ENCODE data around the gene DGKB. TPM values are rescaled to one million over a fixed set of nuclear protein-coding genes. Genes with fewer than 3 reads are reported as not detected.

DGKB gene
- total RNA-seq, 4 donors from 2014 or later, result 4.4 to 33.1 (median 9.3) TPM

DNA sequence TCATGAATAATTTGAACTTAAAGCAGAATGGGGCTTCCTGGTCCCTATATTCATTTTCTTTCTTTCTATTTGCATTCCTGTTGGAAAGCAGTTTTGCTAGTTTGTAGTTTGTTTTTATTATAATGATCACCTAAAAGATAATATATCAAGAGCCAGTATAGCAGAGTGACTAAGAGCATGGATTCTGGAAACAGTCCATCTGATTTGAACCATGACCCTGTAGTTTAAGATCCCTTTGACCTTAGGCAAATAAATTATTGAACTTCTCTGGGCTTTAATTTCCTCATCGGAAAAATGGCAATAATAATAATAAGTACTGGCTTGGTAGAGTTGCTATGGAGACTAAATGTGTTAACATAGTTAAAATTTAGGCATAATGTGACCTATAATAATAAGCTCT lies 76.1 kb downstream of the DGKB start:
- no peak for DNase-seq
- TF ChIP-seq POLR2A (IDR thresholded peaks at IDR 0.05), result no peak
- Histone ChIP-seq H3K4me3 (no peak overlapping the region), H3K4me1 (no peaks in the 10 kb centered on the region), H3K27me3 (no peaks in the 10 kb centered on the region), H3K36me3 (no peaks in the 10 kb centered on the region), H3K9me3 (no peaks in the 10 kb centered on the region), H3K27ac (no peak overlapping the region)
- intact Hi-C loops (cut with DNase I; ENCODE audit: low total_unique reads), result no loop called here

DNA sequence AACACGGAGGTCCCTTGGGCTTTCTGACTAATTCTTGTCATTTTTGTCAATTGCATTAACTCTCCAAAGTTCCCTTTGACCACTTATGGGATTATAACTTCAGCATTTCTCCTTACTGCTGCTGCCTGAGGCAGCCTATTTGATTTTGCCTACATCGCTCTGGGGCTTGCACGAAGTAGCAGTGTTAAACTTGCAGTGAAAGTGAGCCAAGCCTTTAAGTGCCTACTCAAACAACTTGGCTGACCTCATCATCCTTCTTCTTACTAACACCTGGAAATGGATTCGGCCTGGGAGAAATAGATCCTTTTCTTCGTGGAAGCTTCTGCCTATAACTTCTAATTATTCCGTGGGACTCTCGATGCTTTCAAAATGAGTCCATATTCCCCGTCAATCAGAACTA lies 76.6 kb downstream of the DGKB start:
- no peak for DNase-seq
- Histone ChIP-seq H3K4me3 (no peak overlapping the region), H3K27ac (no peak overlapping the region), H3K4me1 (no peaks in the 10 kb centered on the region), H3K36me3 (no peaks in the 10 kb centered on the region), H3K9me3 (no peaks in the 10 kb centered on the region), H3K27me3 (no peaks in the 10 kb centered on the region)
- TF ChIP-seq, protein P1, sequence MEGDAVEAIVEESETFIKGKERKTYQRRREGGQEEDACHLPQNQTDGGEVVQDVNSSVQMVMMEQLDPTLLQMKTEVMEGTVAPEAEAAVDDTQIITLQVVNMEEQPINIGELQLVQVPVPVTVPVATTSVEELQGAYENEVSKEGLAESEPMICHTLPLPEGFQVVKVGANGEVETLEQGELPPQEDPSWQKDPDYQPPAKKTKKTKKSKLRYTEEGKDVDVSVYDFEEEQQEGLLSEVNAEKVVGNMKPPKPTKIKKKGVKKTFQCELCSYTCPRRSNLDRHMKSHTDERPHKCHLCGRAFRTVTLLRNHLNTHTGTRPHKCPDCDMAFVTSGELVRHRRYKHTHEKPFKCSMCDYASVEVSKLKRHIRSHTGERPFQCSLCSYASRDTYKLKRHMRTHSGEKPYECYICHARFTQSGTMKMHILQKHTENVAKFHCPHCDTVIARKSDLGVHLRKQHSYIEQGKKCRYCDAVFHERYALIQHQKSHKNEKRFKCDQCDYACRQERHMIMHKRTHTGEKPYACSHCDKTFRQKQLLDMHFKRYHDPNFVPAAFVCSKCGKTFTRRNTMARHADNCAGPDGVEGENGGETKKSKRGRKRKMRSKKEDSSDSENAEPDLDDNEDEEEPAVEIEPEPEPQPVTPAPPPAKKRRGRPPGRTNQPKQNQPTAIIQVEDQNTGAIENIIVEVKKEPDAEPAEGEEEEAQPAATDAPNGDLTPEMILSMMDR (IDR thresholded peaks at IDR 0.05), result no peak
- no peak for TF ChIP-seq POLR2A (IDR thresholded peaks at IDR 0.05)
- intact Hi-C loops (cut with DNase I; ENCODE audit: low total_unique reads), result no loop called here

DNA sequence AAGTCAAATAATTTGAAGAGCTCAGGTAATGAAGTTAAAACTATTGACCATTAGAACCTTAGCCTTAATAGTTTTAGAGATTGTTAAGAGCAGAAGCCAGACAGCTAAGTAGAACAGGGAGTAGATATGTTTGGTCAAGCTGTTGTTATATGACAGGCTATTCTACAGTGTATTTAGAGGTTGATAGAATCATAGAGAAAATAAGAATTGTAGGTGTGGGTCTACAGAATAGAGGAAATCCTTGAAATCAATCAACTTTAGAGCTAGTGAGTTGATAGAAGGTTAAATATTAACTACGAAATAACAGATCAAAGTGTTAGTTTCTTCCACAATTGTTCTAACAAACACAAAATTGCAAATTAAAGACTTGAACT lies 80.1 kb downstream of the DGKB start:
- no peaks in the 10 kb centered on the region for H3K4me1 ChIP-seq
- no peak for DNase-seq
- H3K9me3 ChIP-seq, result no peaks in the 10 kb centered on the region
- TF ChIP-seq, protein P1 (IDR thresholded peaks at IDR 0.05), result no peak
- no peak for TF ChIP-seq POLR2A (IDR thresholded peaks at IDR 0.05)
- no peak overlapping the region for H3K27ac ChIP-seq
- intact Hi-C loops (cut with DNase I; ENCODE audit: low total_unique reads), result no loop called here
- no peaks in the 10 kb centered on the region for H3K27me3 ChIP-seq
- H3K4me3 ChIP-seq, result no peak overlapping the region
- H3K36me3 ChIP-seq, result no peaks in the 10 kb centered on the region

DNA sequence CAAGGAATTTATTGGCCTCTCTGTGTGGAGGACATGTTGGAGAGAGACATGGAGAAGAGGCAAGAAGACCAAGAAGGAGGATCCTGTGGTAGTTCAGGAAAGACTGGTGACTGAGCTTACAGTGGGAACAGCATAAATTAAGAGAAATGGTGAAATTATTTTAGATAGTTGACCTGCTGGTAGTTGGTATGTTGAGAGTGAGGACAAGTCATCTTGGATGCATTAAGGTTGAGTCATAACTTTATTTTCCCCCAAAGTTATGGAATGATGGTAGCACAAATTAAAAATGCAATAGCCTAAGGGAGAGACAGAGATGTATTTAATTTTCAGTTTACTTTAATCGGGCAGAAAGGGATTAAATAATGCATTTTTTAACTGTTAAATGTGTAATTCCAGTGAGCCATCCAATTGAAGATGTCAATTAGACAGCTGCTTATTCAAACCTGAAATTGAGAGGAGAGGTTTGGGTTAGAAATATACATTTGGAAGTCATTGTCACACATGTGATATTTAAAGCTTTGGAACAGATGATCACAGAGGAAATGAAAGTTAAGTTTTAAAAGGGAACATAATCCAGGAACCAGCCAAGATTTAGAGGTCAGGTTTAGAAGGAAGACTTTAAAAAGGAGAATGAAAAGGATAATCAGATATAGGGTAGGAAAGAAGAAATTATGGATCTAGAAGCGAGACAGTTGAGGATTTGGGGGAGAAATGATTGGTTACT lies 80.6 kb downstream of the DGKB start:
- Histone ChIP-seq H3K9me3 (no peaks in the 10 kb centered on the region), H3K27me3 (no peaks in the 10 kb centered on the region), H3K36me3 (no peaks in the 10 kb centered on the region), H3K4me3 (no peak overlapping the region), H3K4me1 (no peaks in the 10 kb centered on the region), H3K27ac (no peak overlapping the region)
- DNase-seq, result no peak
- no peak for TF ChIP-seq POLR2A (IDR thresholded peaks at IDR 0.05)
- TF ChIP-seq, protein P1 (IDR thresholded peaks at IDR 0.05), result no peak
- intact Hi-C loops (cut with DNase I; ENCODE audit: low total_unique reads), result no loop called here

DNA sequence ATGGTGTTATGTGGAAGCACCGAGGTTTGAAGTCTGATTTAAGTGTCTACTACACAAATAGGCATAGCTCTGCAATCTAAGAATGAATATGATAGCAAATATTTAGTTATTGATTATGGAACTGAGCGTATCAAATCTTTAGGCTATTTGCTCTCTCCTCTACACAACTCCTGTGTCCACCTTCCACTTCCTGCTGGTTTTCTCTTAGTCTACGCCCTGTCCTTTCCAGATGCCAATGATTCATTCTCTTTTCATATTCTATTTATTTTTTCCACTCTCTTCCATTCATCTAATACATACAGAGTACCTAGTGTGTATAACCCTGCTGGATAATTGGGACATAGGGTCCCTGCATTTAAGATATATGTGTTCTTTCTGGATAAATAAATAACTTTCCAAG lies 83.7 kb downstream of the DGKB start:
- no peaks in the 10 kb centered on the region for H3K36me3 ChIP-seq
- DNase-seq, result no peak
- H3K4me1 ChIP-seq, result no peaks in the 10 kb centered on the region
- no peaks in the 10 kb centered on the region for H3K27me3 ChIP-seq
- no peak overlapping the region for H3K4me3 ChIP-seq
- no peaks in the 10 kb centered on the region for H3K9me3 ChIP-seq
- no peak overlapping the region for H3K27ac ChIP-seq
- intact Hi-C loops (cut with DNase I; ENCODE audit: low total_unique reads), result no loop called here
- no peak for TF ChIP-seq POLR2A (IDR thresholded peaks at IDR 0.05)
- TF ChIP-seq, protein P1 (IDR thresholded peaks at IDR 0.05), result no peak
